Putamen (tissue), 1 donor: Measurements from ENCODE around the gene POLR3F.
"Not testable (repeated sequence)": the region's sequence is repeated elsewhere in the genome, so short reads cannot be mapped to it uniquely, and the experiment has no call there.

Source experiments
- DNase-seq: peaks from one replicate; pipeline ENCODE4 v3.0.0-alpha.2; 2016; ENCODE audit warnings: low spot score

The POLR3F gene

GRCh38 chr20:18466894-18467730 lies at the start of gene POLR3F, which contains the start of gene DZANK1:
POLR3F (plus strand) TSS chr20:18467390; CDS start chr20:18467507, 117 bp downstream.
DZANK1 (minus strand) TSS chr20:18467030; CDS start chr20:18465358, 1,672 bp downstream.
- peak; percentile 97 for DNase-seq

- DNase-seq = no peak
Observed at GRCh38 chr20:18421608-18422007, 45.6 kb upstream of the POLR3F start.

GRCh38 chr20:18427214-18427613 lies 40.0 kb upstream of the POLR3F start:
- no peak for DNase-seq

GRCh38 chr20:18428490-18429173 lies 38.6 kb upstream of the POLR3F start:
- no peak for DNase-seq

- DNase-seq = no peak
Observed at GRCh38 chr20:18430172-18430826, 36.9 kb upstream of the POLR3F start.

GRCh38 chr20:18431206-18431605 lies 36.0 kb upstream of the POLR3F start:
- no peak for DNase-seq

GRCh38 chr20:18436847-18437246 lies 30.3 kb upstream of the POLR3F start:
- DNase-seq = no peak

GRCh38 chr20:18440403-18440802 lies 26.8 kb upstream of the POLR3F start:
- no peak for DNase-seq

- no peak for DNase-seq
Observed at GRCh38 chr20:18443886-18444285, 23.3 kb upstream of the POLR3F start.

GRCh38 chr20:18456600-18456999 lies 10.6 kb upstream of the POLR3F start:
- DNase-seq = no peak

GRCh38 chr20:18465536-18466200 lies 1.5 kb upstream of the POLR3F start:
- DNase-seq = no peak

GRCh38 chr20:18466574-18466893 lies 656 bp upstream of the POLR3F start:
- no peak for DNase-seq

GRCh38 chr20:18477218-18477617 lies 10.0 kb downstream of the POLR3F start:
- DNase-seq = no peak

GRCh38 chr20:18477821-18478220 lies 10.6 kb downstream of the POLR3F start:
- no peak for DNase-seq

- DNase-seq = no peak
Observed at GRCh38 chr20:18481596-18481995, 14.4 kb downstream of the POLR3F start.

GRCh38 chr20:18488301-18488700 lies 21.1 kb downstream of the POLR3F start:
- no peak for DNase-seq

- DNase-seq = no peak
Observed at GRCh38 chr20:18496042-18496441, 28.9 kb downstream of the POLR3F start.

GRCh38 chr20:18496740-18497592 lies 29.8 kb downstream of the POLR3F start, which contains the start of gene RBBP9:
RBBP9 (minus strand) TSS chr20:18497225; CDS start chr20:18497167, 58 bp downstream.
- peak; percentile 86 for DNase-seq

GRCh38 chr20:18497603-18498002 lies 30.4 kb downstream of the POLR3F start:
- no peak for DNase-seq

GRCh38 chr20:18501672-18502071 lies 34.5 kb downstream of the POLR3F start:
- not testable (repeated sequence) for DNase-seq

GRCh38 chr20:18504479-18505060 lies 37.4 kb downstream of the POLR3F start:
- DNase-seq = no peak
